HepG2 (cell line): ENCODE results near the gene CFAP221. TPM values are rescaled to one million over a fixed set of nuclear protein-coding genes. Genes with fewer than 3 reads are reported as not detected.

Experiments used
- ATAC-seq: fragments of 200-7000 bp; cut with Tn5 transposase; 3 replicates; pipeline ENCODE4 v1.9.1; 2020; ENCODE audit warnings: mild to moderate bottlenecking, moderate library complexity
- BruUV-seq: library from RNA; stranded (reverse); fragments of 400-500 nt; replicated peaks from 2 replicates; lab custom pipeline; 2021; lab: Mats Ljungman, UMichigan
- CTCF ChIA-PET: fragments of 300-600 bp; formaldehyde crosslinking; extraction: SDS; loops from one replicate; lab custom pipeline; 2021; ENCODE audit warnings: low total read pairs, inconsistent platforms, low intra/inter-chr PET ratio; lab: Yijun Ruan, JAX
- POLR2A ChIA-PET: fragments of 350-600 bp; sonication (Branson Sonifier 250); formaldehyde crosslinking; loops from one replicate; lab custom pipeline; 2020; ENCODE audit warnings: antibody characterized with exemption, inconsistent platforms; lab: Yijun Ruan, JAX
- DNase-seq: peaks from one replicate; pipeline ENCODE4 v3.0.0-alpha.2; 2015; ENCODE audit warnings: low spot score
- FAIRE-seq: peaks from 3 replicates; lab custom pipeline; 2011; peaks lifted over from hg19 to GRCh38; lab: Jason Lieb, UNC
- H2AFZ ChIP-seq: one replicate; pipeline ENCODE4 v1.6.1; 2011; ENCODE audit warnings: low read length, inconsistent platforms
- H3K27ac ChIP-seq: fragments of 300-600 bp; 3 replicates; pipeline ENCODE4 v1.8.0; 2011; ENCODE audit warnings: mixed run types, mild to moderate bottlenecking, mixed read lengths, low read length, inconsistent platforms; ENCODE audit not compliant: insufficient read depth; ENCODE audit errors: extremely low read length
- H3K27me3 ChIP-seq, 2 experiments: fragments of 200-600 bp in 1 of 2; 2 replicates in 1 of 2; 3 replicates in 1 of 2; pipeline versions ENCODE4 v1.6.0 to v1.8.0; 2011; ENCODE audit warnings: low read length in 2 of 2, mild to moderate bottlenecking in 2 of 2, moderate library complexity in 2 of 2, inconsistent platforms in 1 of 2; ENCODE audit not compliant: insufficient read depth in 2 of 2, control insufficient read depth in 1 of 2
- H3K36me3 ChIP-seq, 2 experiments: fragments of 200-600 bp in 1 of 2; replicated peaks in 1 of 2; 2 replicates in 1 of 2; 3 replicates in 1 of 2; pipeline versions ENCODE4 v1.5.1 to v1.8.0; 2011; ENCODE audit warnings: low read length in 2 of 2, inconsistent platforms in 1 of 2; ENCODE audit not compliant: insufficient read depth in 2 of 2, control insufficient read depth in 1 of 2
- H3K4me1 ChIP-seq: 2 replicates; pipeline ENCODE4 v1.5.1; 2012; ENCODE audit warnings: low read length, inconsistent platforms; ENCODE audit not compliant: insufficient read depth
- H3K4me2 ChIP-seq: 2 replicates; pipeline ENCODE4 v1.6.0; 2011; ENCODE audit warnings: low read depth, low read length, inconsistent platforms
- H3K4me3 ChIP-seq, 3 experiments: fragments of 200-600 bp in 1 of 3; sonication (generic), shearing (Covaris generic) in 1 of 3; replicated peaks in 1 of 3; 2 replicates each; pipeline ENCODE4 v1.5.1; 2011 to 2016; ENCODE audit warnings: low read length in 3 of 3, inconsistent platforms in 2 of 3, low read depth in 2 of 3, mild to moderate bottlenecking in 2 of 3, control low read depth in 1 of 3, mixed read lengths in 1 of 3; ENCODE audit not compliant: insufficient read depth in 1 of 3
- H3K79me2 ChIP-seq: one replicate; pipeline ENCODE4 v1.6.1; 2011; ENCODE audit warnings: low read length, inconsistent platforms; ENCODE audit not compliant: insufficient read depth
- H3K9ac ChIP-seq: 2 replicates; pipeline ENCODE4 v1.6.0; 2011; ENCODE audit warnings: mild to moderate bottlenecking, low read depth, low read length, inconsistent platforms; ENCODE audit not compliant: insufficient read depth
- H3K9me3 ChIP-seq: 2 replicates; pipeline ENCODE4 v1.5.1; 2012; ENCODE audit warnings: mild to moderate bottlenecking, low read length
- H4K20me1 ChIP-seq: 2 replicates; pipeline ENCODE4 v1.6.0; 2011; ENCODE audit warnings: inconsistent platforms, mild to moderate bottlenecking, low read length, moderate library complexity; ENCODE audit not compliant: insufficient read depth
- DR1 ChIP-seq: sonication (generic); formaldehyde crosslinking; IDR thresholded peaks from 2 replicates; pipeline ENCODE4 v1.8.0; 2021; ENCODE audit warnings: mild to moderate bottlenecking, missing genetic modification reagents, inconsistent platforms
- FOSL2 ChIP-seq: sonication (generic); formaldehyde crosslinking; IDR thresholded peaks from 2 replicates; pipeline ENCODE4 v1.4.0; 2020; ENCODE audit warnings: missing genetic modification reagents
- GMEB2 ChIP-seq: IDR thresholded peaks from 2 replicates; pipeline ENCODE4 v1.6.1; 2016; ENCODE audit warnings: missing biosample characterization, missing genetic modification reagents, low read depth
- KLF11 ChIP-seq: IDR thresholded peaks from 2 replicates; pipeline ENCODE4 v1.6.1; 2016; ENCODE audit warnings: missing compliant biosample characterization
- KMT2B ChIP-seq: IDR thresholded peaks from 2 replicates; pipeline ENCODE4 v1.6.1; 2016; ENCODE audit warnings: missing genetic modification reagents, missing compliant biosample characterization
- LRRFIP1 ChIP-seq: sonication (generic); formaldehyde crosslinking; conservative IDR thresholded peaks from 2 replicates; pipeline ENCODE4 v1.4.0; 2020; ENCODE audit warnings: missing genetic modification reagents
- MAZ ChIP-seq, 2 experiments: sonication (generic) in 1 of 2; formaldehyde crosslinking in 1 of 2; IDR thresholded peaks; 2 replicates each; pipeline versions ENCODE4 v1.5.0 to v1.6.1; 2012 to 2020; ENCODE audit warnings: low read depth in 2 of 2, mild to moderate bottlenecking in 2 of 2, borderline replicate concordance in 1 of 2, improper control_type of control experiment in 1 of 2, low read length in 1 of 2, missing genetic modification reagents in 1 of 2, moderate library complexity in 1 of 2
- ZNF17 ChIP-seq: sonication (generic); formaldehyde crosslinking; IDR thresholded peaks from 2 replicates; pipeline ENCODE4 v1.5.0; 2020; ENCODE audit warnings: mild to moderate bottlenecking, missing genetic modification reagents
- ZNF224 ChIP-seq: sonication (generic); formaldehyde crosslinking; IDR thresholded peaks from 2 replicates; pipeline ENCODE4 v1.5.0; 2020; ENCODE audit warnings: mild to moderate bottlenecking, missing genetic modification reagents
- ZNF292 ChIP-seq: sonication (generic); formaldehyde crosslinking; IDR thresholded peaks from 2 replicates; pipeline ENCODE4 v1.8.1; 2022; ENCODE audit warnings: mild to moderate bottlenecking, low read depth, missing genetic modification reagents, borderline replicate concordance
- ZNF317 ChIP-seq: sonication (generic); formaldehyde crosslinking; IDR thresholded peaks from 2 replicates; pipeline ENCODE4 v1.5.0; 2020; ENCODE audit warnings: mild to moderate bottlenecking, missing genetic modification reagents
- ZNF512B ChIP-seq: sonication (generic); formaldehyde crosslinking; IDR thresholded peaks from 2 replicates; pipeline ENCODE4 v1.5.1; 2020; ENCODE audit warnings: missing genetic modification reagents, mild to moderate bottlenecking, borderline replicate concordance
- ZNF761 ChIP-seq: sonication (generic); formaldehyde crosslinking; conservative IDR thresholded peaks from 2 replicates; pipeline ENCODE4 v1.4.0; 2020; ENCODE audit warnings: mild to moderate bottlenecking, missing genetic modification reagents
- WGBS: methylation state at CpG from one replicate; pipeline ENCODE4 v1.1.6; 2017; ENCODE audit warnings: low lambda C conversion rate; 5-methylcytosine and 5-hydroxymethylcytosine counted together
- in situ Hi-C: cut with HindIII; loops from 2 replicates; pipeline ENCODE4 v1.10.0; 2017; ENCODE audit warnings: low pct_unique_long_range_greater_than_20kb; ENCODE audit not compliant: extremely low pct_ligation_motif_present
- intact Hi-C: fragments of 100-400 bp; cut with micrococcal nuclease; formaldehyde crosslinking; loops from one replicate; pipeline ENCODE4 v1.10.0; 2022; ENCODE audit not compliant: unreplicated experiment
- polyA plus RNA-seq, 8 experiments: library from polyadenylated mRNA; depleted of rRNA in 3 of 8; stranded (reverse) in 7 of 8; unstranded in 1 of 8; fragments of >200 nt; fragmentation: Illumina TruSeq in 4 of 8; extraction: Trizol in 4 of 8; gene quantifications; 2 replicates each; pipeline versions ENCODE4 v1.2.1 to v1.2.3, GENCODE V29; 2011 to 2016; ENCODE audit warnings: low read depth in 4 of 8, missing spikeins in 1 of 8, mixed read lengths in 1 of 8; ENCODE audit not compliant: insufficient read depth in 1 of 8
- total RNA-seq, 5 experiments: library from RNA; depleted of rRNA; stranded (reverse); fragments of >200 nt; fragmentation: Illumina TruSeq; extraction: Trizol; gene quantifications; 2 replicates each; pipeline ENCODE4 v1.2.3, GENCODE V29; 2016; ENCODE audit warnings: low read depth in 1 of 5
- TF ChIP-seq, protein P1 (sequence below): sonication (generic); formaldehyde crosslinking; IDR thresholded peaks from 2 replicates; pipeline ENCODE4 v1.4.0; 2020; ENCODE audit warnings: low read depth, mild to moderate bottlenecking, missing genetic modification reagents

The CFAP221 gene
- total and polyA plus RNA-seq, 2 of the 13 experiments (the other 11 are each of a cell fraction or from before 2014, with no cell fraction given) = not detected

GRCh38 chr2:119586085-119586484 is 41.8 kb downstream of the CFAP221 start (continued):
- TF ChIP-seq LRRFIP1 (CRISPR knock-in tag) = no peak
- no peak for TF ChIP-seq GMEB2 (CRISPR knock-in tag)
- no peak for TF ChIP-seq KLF11 (CRISPR knock-in tag)
- TF ChIP-seq, protein P1, sequence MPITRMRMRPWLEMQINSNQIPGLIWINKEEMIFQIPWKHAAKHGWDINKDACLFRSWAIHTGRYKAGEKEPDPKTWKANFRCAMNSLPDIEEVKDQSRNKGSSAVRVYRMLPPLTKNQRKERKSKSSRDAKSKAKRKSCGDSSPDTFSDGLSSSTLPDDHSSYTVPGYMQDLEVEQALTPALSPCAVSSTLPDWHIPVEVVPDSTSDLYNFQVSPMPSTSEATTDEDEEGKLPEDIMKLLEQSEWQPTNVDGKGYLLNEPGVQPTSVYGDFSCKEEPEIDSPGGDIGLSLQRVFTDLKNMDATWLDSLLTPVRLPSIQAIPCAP (CRISPR knock-in tag) = no peak

- 62% methylated on average over 3 of the region's 3 CpGs for WGBS
- peaks cover 7% of the 10 kb centered on the region for H3K4me1 ChIP-seq
- no peak for ATAC-seq
- intact Hi-C loops (no loop called here), in situ Hi-C loops (no loop called here)
- 0 out of 5 replicates have a peak, but pooled peaks cover 0 to 2% of the 10 kb centered on the region in 2 experiments for H3K27me3 ChIP-seq
- no peak overlapping the region for H3K27ac ChIP-seq
- BruUV-seq = no TSS peak
- H3K4me2 ChIP-seq = no peak overlapping the region
- no peak overlapping the region for H3K4me3 ChIP-seq
- ChIA-PET POLR2A (no interaction called here), CTCF (no interaction called here)
- no peak for FAIRE-seq
- H3K36me3 ChIP-seq = no peaks in the 10 kb centered on the region
- H3K9me3 ChIP-seq = no peaks in the 10 kb centered on the region
- no peaks in the 10 kb centered on the region for H4K20me1 ChIP-seq
- H2AFZ ChIP-seq = no peak overlapping the region
- DNase-seq = no peak
- no peak overlapping the region for H3K9ac ChIP-seq
- H3K79me2 ChIP-seq = no peaks in the 10 kb centered on the region
- TF ChIP-seq ZNF761 (no peak), FOSL2 (CRISPR knock-in tag) (no peak), ZNF512B (CRISPR knock-in tag) (no peak), ZNF292 (no peak), MAZ (IDR thresholded peaks at IDR 0.05; ENCODE audit: borderline replicate concordance, low read depth, low read length) (no peak), MAZ (CRISPR knock-in tag; IDR thresholded peaks at IDR 0.05; ENCODE audit: low read depth) (no peak), ZNF224 (CRISPR knock-in tag) (no peak), ZNF17 (CRISPR knock-in tag) (no peak), ZNF317 (no peak), KMT2B (no peak), DR1 (CRISPR knock-in tag) (no peak)
These were observed 46.6 kb downstream of the CFAP221 start for GRCh38 chr2:119590873-119591272.
